HG03159 (cell line): ENCODE measurements around the gene DHFR.
"Not testable (repeated sequence)": the region's sequence is repeated elsewhere in the genome, so short reads cannot be mapped to it uniquely, and the experiment has no call there.

Experiments used
- ATAC-seq: cut with Tn5 transposase; IDR thresholded peaks from one replicate; pipeline ENCODE4 v1.9.1; 2021; ENCODE audit warnings: mild to moderate bottlenecking, moderate library complexity; ENCODE audit not compliant: unreplicated experiment

Gene DHFR

DNA sequence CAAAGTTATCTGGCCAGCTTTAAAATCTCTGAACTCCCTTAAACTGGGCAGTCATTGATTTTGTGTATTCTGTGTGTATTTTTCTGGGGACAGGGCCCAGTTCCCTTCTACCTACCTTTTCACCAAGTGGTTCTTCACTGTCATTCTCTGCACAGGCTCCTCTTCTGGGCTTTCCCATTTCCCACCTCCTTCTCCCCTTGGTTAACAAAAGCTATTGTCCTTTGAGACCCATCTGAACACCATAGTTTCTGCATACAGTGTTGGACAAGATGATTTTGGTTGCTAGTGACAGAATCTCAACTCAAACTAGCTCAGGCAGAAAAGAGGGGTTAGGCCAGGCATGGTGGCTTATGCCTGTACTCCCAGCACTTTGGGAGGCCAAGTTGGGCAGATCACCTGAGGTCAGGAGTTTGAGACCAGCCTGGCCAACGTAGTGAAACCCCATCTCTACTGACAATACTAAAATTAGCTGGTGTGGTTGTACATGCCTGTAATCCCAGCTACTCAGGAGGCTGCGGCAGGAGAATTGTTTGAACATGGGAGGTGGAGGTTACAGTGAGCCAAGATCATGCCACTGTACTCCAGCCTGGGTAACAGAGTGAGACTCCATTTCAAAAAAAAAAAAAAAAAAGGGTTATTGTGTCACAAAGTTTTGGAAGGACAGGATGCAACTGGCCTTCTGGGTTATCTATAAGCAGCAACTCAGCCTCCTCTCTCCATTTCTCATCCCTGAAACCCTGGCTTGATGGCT is 53.7 kb downstream of the DHFR start:
- ATAC-seq = no peak

DNA sequence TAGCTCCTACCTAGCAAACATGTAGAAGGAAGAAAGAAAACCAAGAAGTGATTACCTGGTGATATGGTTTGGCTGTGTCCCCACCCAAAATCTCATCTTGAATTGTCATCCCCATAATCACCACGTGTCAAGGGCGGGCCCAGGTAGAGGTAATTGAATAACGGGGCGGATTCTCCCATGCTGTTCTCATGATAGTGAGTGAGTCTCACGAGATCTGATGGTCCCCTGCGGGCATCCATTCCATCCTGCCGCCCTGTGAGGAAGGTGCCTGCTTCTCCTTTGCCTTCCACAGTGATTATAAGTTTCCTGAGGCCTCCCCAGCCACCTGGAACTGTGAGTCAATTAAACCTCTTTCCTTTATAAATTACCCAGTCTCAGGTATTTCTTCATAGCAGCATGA is 57.3 kb downstream of the DHFR start:
- no peak for ATAC-seq

DNA sequence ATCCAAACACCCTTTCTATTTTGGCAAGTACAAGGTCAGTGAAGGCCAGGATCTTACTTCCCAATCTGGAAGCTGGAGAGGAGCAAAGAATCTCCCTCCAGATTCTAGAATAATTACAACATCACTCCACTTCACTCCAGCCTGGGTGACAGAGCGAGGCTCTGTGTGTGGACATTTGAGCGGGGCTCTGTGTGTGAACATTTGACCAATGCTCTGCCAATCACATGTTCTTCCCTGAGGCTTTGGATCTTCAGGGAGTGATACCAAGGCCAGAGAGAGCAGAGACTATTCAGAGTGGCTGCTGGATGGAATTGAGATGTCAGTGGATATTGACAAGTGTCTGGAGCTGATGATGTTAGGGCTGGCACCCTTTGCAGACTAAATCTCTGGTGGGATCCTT is 60.0 kb downstream of the DHFR start:
- no peak for ATAC-seq

DNA sequence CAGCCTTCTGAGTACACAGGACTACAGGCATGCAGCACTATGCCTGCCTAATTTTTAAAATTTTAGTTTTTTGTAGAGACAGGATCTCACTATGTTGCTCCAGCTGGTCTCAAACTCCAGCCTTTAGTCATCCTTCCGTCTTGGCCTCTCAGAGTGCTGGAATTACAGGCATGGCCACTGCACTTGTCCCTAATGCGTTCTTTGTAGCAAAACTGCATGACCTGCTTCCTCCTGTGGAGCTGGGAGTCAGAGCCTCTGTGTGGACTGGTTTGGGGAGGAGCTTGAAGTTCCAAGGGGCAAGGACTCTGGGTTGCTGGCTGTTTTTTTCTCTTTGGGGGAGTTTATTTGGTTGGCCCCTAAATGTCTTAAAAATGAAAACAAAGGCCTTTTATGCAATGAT is 62.0 kb downstream of the DHFR start:
- no peak for ATAC-seq

DNA sequence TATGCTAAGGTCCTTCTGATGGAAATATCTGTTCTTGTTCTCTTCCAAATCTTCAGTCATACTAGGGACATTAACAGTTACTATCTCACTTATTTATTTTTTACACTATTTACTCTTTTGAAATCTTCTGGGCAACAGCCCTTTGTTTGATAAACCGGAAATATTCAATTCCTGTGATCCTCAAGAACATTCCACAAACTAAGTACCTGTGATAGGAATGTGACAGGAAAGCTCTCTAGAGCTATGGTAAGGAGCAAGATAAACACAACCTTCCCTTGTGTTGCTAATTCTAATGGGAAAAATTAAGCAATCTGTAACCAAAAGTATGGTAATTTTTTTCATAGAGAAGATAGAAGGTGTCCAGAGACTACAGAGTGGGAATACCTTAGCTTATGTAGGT is 62.7 kb downstream of the DHFR start:
- ATAC-seq = no peak

DNA sequence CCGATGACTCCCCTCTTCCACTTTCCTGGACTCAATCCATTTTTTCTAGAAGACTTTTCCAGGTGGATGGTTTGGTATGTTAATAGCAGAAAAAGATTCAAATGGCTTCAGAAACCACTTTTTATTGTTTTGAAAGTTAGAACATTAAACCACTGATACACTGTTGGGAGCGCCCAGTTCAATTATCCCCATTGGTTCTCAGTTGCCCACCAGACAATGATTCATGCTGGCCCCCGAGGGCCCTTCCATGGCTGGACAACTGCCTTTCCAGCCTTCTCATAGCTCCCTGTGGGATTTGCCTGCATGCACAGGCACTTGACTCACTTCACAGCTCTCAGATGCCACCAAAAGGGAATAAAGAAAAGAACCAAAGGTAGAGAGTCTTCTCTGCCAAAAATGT is 63.4 kb downstream of the DHFR start:
- no peak for ATAC-seq

DNA sequence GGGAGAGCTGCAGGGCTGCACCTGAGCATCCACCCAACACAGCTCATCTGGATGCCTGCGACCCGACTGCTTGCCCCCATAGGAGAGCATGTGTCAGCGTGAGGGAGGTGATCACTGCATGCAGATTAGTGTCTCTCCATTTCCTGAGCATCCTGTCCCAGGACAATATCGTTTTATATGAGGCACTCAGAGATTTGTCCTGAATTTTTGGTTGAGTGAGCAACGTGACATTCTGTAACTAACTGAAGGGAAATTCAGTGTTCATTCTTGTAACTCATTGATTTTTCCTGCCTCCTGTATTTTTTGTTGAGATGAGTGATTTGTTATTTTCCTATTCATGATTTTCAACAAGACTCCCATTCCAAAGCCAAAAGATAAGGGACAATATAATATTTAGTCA is 64.0 kb downstream of the DHFR start:
- ATAC-seq = no peak

DNA sequence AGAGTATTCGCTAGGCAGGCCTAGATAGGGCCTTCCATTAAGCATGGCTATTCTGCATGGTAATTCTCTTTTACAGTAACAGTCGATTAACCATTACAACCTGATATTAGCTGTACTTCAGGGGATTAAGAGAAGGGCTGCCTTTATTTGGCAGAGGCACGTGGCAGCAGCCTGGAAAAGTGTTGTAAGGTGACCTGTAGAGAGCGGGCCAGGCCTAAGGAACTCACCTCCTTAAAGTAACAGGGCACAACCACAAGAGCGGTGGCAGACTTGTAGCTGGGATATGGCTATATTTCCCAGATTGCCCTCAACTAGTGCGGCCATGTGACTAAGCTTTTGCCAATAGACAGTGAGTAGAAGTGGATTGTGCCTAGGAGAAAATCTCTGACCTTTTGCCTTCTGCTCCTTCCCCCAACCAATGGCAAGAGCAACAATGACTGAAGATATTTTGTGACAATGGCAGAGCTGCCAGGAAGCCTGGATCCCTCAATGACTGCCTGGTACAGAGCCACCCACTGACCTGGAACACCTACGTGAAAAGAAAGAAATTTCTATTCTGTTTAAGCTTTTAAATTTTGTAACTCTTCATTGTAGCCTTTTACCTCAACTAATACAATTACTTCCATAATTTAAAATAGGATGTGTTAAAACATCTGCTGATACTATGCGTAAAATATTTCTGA is 65.8 kb downstream of the DHFR start:
- no peak for ATAC-seq

DNA sequence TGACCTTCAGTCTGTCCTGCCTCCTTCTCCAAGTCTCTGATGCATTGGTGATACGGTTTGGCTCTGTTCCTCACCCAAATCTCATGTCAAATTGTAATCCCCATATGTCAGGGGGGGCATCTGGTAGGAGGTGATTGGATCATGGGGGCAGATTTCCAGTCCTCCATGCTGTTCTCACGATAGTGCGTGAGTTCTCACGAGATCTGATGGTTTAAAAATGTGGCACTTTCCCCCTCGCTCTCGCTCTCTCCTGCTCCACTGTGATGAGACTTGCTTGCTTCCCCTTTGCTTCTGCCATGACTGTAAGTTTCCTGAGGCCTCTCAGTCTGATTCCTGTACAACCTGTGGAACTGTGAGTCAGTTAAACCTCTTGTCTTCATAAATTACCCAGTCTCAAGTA is 70.0 kb downstream of the DHFR start:
- ATAC-seq = no peak

DNA sequence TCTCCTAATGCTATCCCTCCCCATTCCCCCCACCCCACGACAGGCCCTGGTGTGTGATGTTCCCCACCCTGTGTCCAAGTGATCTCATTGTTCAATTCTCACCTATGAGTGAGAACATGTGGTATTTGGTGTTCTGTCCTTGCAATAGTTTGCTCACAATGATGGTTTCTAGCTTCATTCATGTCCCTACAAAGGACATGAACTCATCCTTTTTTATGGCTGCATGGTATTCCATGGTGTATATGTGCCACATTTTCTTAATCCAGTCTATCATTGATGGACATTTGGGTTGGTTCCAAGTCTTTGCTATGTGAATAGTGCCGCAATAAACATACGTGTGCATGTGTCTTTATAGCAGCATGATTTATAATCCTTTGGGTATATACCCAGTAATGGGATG is 74.5 kb downstream of the DHFR start:
- not testable (repeated sequence) for ATAC-seq

DNA sequence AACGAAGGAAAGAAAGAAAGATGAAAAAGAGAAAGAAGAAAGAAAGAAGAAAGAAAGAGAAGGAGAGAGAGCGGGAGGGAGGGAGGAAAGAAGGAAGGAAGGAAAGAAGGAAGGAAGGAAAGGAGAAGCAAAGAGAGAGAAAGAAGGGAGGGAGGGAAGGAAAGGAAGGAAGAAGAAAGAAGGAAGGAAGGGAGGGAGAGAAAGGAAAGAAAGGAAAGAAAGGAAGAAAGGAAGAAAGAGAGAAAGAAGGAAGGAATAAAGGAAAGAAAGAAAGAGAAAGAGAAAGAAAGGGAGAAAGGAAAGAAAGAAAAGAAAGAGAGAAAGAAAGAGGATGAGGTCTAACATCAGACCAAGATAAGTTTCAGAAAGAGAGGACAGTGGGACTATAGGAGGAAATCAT is 75.7 kb downstream of the DHFR start:
- ATAC-seq = no peak

DNA sequence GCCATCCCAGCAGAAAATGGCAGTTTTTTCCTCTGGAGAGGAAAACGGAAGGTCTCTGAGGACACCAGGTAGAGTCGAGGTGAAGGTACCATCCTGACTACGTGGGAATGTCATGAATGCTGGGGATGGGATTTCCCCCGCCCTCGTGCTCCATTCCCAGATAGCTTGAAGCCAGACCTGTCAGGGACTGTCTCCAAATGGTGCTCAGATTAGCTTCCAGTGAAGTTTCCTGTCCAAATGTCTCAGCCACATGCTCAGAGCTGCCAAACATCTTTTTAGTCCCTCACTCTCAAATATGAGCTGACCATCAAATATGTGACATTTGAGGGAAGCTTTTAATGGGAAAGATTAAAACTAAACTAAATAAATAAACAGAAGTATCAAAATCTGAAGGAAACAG is 77.1 kb downstream of the DHFR start:
- ATAC-seq = no peak

DNA sequence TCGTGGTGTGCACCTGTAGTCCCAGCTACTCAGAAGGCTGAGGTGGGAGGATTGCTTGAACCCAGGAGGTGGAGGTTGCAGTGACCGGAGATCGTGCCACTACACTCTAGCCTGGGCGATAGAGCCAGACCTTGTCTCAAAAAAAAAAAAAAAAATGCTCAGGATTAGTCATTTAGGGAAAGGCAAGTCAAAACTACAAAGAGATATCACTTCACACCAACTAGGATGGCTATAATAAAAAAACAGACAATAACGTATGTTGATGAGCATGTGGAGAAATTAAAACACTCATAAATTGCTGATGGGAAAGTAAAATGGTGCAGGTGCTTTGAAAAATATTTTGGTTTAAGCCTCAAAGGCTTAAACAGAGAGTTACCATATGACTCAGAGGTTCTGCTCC is 78.4 kb downstream of the DHFR start:
- no peak for ATAC-seq
